Stimulated activated naive B cell treated with anti-CD40 and anti-IgM and Interleukin-4, amounts not matched to agents 10 μg/mL and 1 μg/mL and 100 μg/mL, for 72 hours (primary cell): ENCODE data around the gene RGS6.

Source experiments
- ATAC-seq, 2 donors: fragments of 150-1000 bp; cut with Tn5 transposase; replicated peaks; 2 replicates each; pipeline ENCODE4 v1.10.0; 2021; ENCODE audit warnings: moderate library complexity in 1 of 2
- DNase-seq: peaks from one replicate; pipeline ENCODE4 v3.0.0; 2021
- H3K27ac Mint-ChIP-seq: one replicate; pipeline ENCODE4 v1.8.0; 2022; ENCODE audit warnings: mild to moderate bottlenecking, mixed read lengths
- H3K27me3 Mint-ChIP-seq, 2 donors: one replicate each; pipeline ENCODE4 v1.8.0; 2022; ENCODE audit warnings: mixed read lengths in 2 of 2
- H3K36me3 Mint-ChIP-seq, 2 donors: one replicate each; pipeline ENCODE4 v1.8.0; 2022; ENCODE audit warnings: mixed read lengths in 2 of 2, mild to moderate bottlenecking in 1 of 2
- H3K4me1 Mint-ChIP-seq, 2 donors: one replicate each; pipeline ENCODE4 v1.8.0; 2022; ENCODE audit warnings: mixed read lengths in 2 of 2, mild to moderate bottlenecking in 1 of 2
- H3K4me3 Mint-ChIP-seq, 2 donors: one replicate each; pipeline ENCODE4 v1.8.0; 2022; ENCODE audit warnings: mild to moderate bottlenecking in 2 of 2, mixed read lengths in 2 of 2, moderate library complexity in 1 of 2
- H3K9me3 Mint-ChIP-seq, 2 donors: one replicate each; pipeline ENCODE4 v1.8.0; 2022; ENCODE audit warnings: mixed read lengths in 2 of 2, mild to moderate bottlenecking in 1 of 2

Gene RGS6

GRCh38 chr14:72141084-72141483, 208.9 kb downstream of the RGS6 start:
- Mint-ChIP-seq H3K27me3 (peaks cover 14 to 31% of the 10 kb centered on the region in 2 donors), H3K4me1 (peaks cover 0 to 2% of the 10 kb centered on the region in 2 donors), H3K9me3 (peaks cover 2 to 4% of the 10 kb centered on the region in 2 donors), H3K27ac (no peak overlapping the region), H3K4me3 (no peak overlapping the region), H3K36me3 (no peaks in the 10 kb centered on the region)
- DNase-seq (no peak), ATAC-seq (no peak)

- no peaks in the 10 kb centered on the region for H3K4me1 Mint-ChIP-seq
- H3K27me3 Mint-ChIP-seq = peaks cover 20 to 35% of the 10 kb centered on the region in 2 donors
- no peak for DNase-seq
- H3K27ac Mint-ChIP-seq = no peak overlapping the region
- no peaks in the 10 kb centered on the region for H3K9me3 Mint-ChIP-seq
- no peaks in the 10 kb centered on the region for H3K36me3 Mint-ChIP-seq
- ATAC-seq = peak in 1 of 2 donors; percentile 53
- no peak overlapping the region for H3K4me3 Mint-ChIP-seq
Measured at GRCh38 chr14:72142328-72142727, 210.1 kb downstream of the RGS6 start.

GRCh38 chr14:72146241-72146640, 214.0 kb downstream of the RGS6 start:
- H3K4me1 Mint-ChIP-seq = no peaks in the 10 kb centered on the region
- H3K27me3 Mint-ChIP-seq = peaks cover 33 to 39% of the 10 kb centered on the region in 2 donors
- H3K9me3 Mint-ChIP-seq = no peaks in the 10 kb centered on the region
- H3K4me3 Mint-ChIP-seq = no peak overlapping the region
- H3K36me3 Mint-ChIP-seq = no peaks in the 10 kb centered on the region
- no peak overlapping the region for H3K27ac Mint-ChIP-seq
- ATAC-seq (no peak), DNase-seq (no peak)

- H3K9me3 Mint-ChIP-seq = peaks cover 6 to 7% of the 10 kb centered on the region in 2 donors
Measured at GRCh38 chr14:72154645-72155378, 222.6 kb downstream of the RGS6 start.

GRCh38 chr14:72155379-72155993, 223.3 kb downstream of the RGS6 start:
- no peak overlapping the region for H3K4me3 Mint-ChIP-seq
- DNase-seq (no peak), ATAC-seq (peak; percentile 91 to 92)
- H3K36me3 Mint-ChIP-seq = peaks cover 0 to 2% of the 10 kb centered on the region in 2 donors
- H3K27ac Mint-ChIP-seq = peak overlapping the region; percentile 47
- peaks cover 5 to 8% of the 10 kb centered on the region in 2 donors for H3K4me1 Mint-ChIP-seq
- peaks cover 6 to 7% of the 10 kb centered on the region in 2 donors for H3K9me3 Mint-ChIP-seq
- H3K27me3 Mint-ChIP-seq = peaks cover 10 to 15% of the 10 kb centered on the region in 2 donors

More at GRCh38 chr14:72154645-72155378, 222.6 kb downstream of the RGS6 start:
- peaks cover 5 to 8% of the 10 kb centered on the region in 2 donors for H3K4me1 Mint-ChIP-seq
- ATAC-seq = peak; percentile 40 to 48
- DNase-seq = no peak
- H3K36me3 Mint-ChIP-seq = peaks cover 0 to 2% of the 10 kb centered on the region in 2 donors
- H3K4me3 Mint-ChIP-seq = no peak overlapping the region
- H3K27ac Mint-ChIP-seq = no peak overlapping the region
- peaks cover 7 to 15% of the 10 kb centered on the region in 2 donors for H3K27me3 Mint-ChIP-seq

- Mint-ChIP-seq H3K4me1 (peaks cover 24% of the 10 kb centered on the region in 2 donors), H3K27ac (peak overlapping the region; percentile 90), H3K9me3 (peaks cover 0 to 9% of the 10 kb centered on the region in 2 donors), H3K4me3 (peak overlapping the region; percentile 37 to 39), H3K27me3 (peaks cover 4 to 12% of the 10 kb centered on the region in 2 donors), H3K36me3 (no peaks in the 10 kb centered on the region)
- DNase-seq (peak; percentile 26), ATAC-seq (peak; percentile 95 to 98)
Measured at GRCh38 chr14:72164420-72165228, 232.4 kb downstream of the RGS6 start.

GRCh38 chr14:72165229-72165698, 233.0 kb downstream of the RGS6 start:
- peaks cover 24% of the 10 kb centered on the region in 2 donors for H3K4me1 Mint-ChIP-seq
- DNase-seq (no peak), ATAC-seq (no peak)
- peaks cover 0 to 9% of the 10 kb centered on the region in 2 donors for H3K9me3 Mint-ChIP-seq
- peak overlapping the region; percentile 37 to 39 for H3K4me3 Mint-ChIP-seq
- H3K27ac Mint-ChIP-seq = peak overlapping the region; percentile 42
- peaks cover 4 to 12% of the 10 kb centered on the region in 2 donors for H3K27me3 Mint-ChIP-seq
- H3K36me3 Mint-ChIP-seq = no peaks in the 10 kb centered on the region

GRCh38 chr14:72169521-72169920, 237.3 kb downstream of the RGS6 start:
- DNase-seq (no peak), ATAC-seq (peak in 1 of 2 donors; percentile 50)
- Mint-ChIP-seq H3K36me3 (no peaks in the 10 kb centered on the region), H3K27me3 (peaks cover 8 to 11% of the 10 kb centered on the region in 2 donors), H3K27ac (no peak overlapping the region), H3K4me1 (peaks cover 7 to 9% of the 10 kb centered on the region in 2 donors), H3K4me3 (no peak overlapping the region), H3K9me3 (peaks cover 0 to 9% of the 10 kb centered on the region in 2 donors)

GRCh38 chr14:72172049-72172448, 239.8 kb downstream of the RGS6 start:
- Mint-ChIP-seq H3K4me3 (no peak overlapping the region), H3K4me1 (peaks cover 0 to 2% of the 10 kb centered on the region in 2 donors), H3K9me3 (peaks cover 0 to 6% of the 10 kb centered on the region in 2 donors), H3K27me3 (peaks cover 27% of the 10 kb centered on the region in 2 donors), H3K36me3 (no peaks in the 10 kb centered on the region), H3K27ac (no peak overlapping the region)
- DNase-seq (no peak), ATAC-seq (no peak)

- ATAC-seq = no peak
- H3K27me3 Mint-ChIP-seq = peaks cover 27 to 30% of the 10 kb centered on the region in 2 donors
- peaks cover 0 to 2% of the 10 kb centered on the region in 2 donors for H3K4me1 Mint-ChIP-seq
- H3K36me3 Mint-ChIP-seq = no peaks in the 10 kb centered on the region
- H3K27ac Mint-ChIP-seq = no peak overlapping the region
- no peak for DNase-seq
- H3K4me3 Mint-ChIP-seq = no peak overlapping the region
- H3K9me3 Mint-ChIP-seq = peaks cover 0 to 5% of the 10 kb centered on the region in 2 donors
Measured at GRCh38 chr14:72172597-72172996, 240.4 kb downstream of the RGS6 start.

- peaks cover under 1 to 3% of the 10 kb centered on the region in 2 donors for H3K9me3 Mint-ChIP-seq
- H3K36me3 Mint-ChIP-seq = no peaks in the 10 kb centered on the region
- H3K4me1 Mint-ChIP-seq = peaks cover 0 to 2% of the 10 kb centered on the region in 2 donors
- H3K27me3 Mint-ChIP-seq = peaks cover 29 to 32% of the 10 kb centered on the region in 2 donors
- DNase-seq (no peak), ATAC-seq (no peak)
- H3K4me3 Mint-ChIP-seq = no peak overlapping the region
- no peak overlapping the region for H3K27ac Mint-ChIP-seq
Measured at GRCh38 chr14:72173038-72173720, 240.9 kb downstream of the RGS6 start.

- no peak for ATAC-seq
- Mint-ChIP-seq H3K27ac (no peak overlapping the region), H3K4me3 (no peak overlapping the region), H3K4me1 (no peaks in the 10 kb centered on the region), H3K9me3 (peaks cover 5 to 11% of the 10 kb centered on the region in 2 donors), H3K36me3 (no peaks in the 10 kb centered on the region), H3K27me3 (peaks cover 30 to 36% of the 10 kb centered on the region in 2 donors)
- DNase-seq = no peak
Measured at GRCh38 chr14:72177251-72177650, 245.0 kb downstream of the RGS6 start.

GRCh38 chr14:72178517-72178916, 246.3 kb downstream of the RGS6 start:
- Mint-ChIP-seq H3K27ac (no peak overlapping the region), H3K9me3 (peaks cover 5 to 11% of the 10 kb centered on the region in 2 donors), H3K27me3 (peaks cover 30 to 36% of the 10 kb centered on the region in 2 donors), H3K36me3 (no peaks in the 10 kb centered on the region), H3K4me3 (no peak overlapping the region), H3K4me1 (no peaks in the 10 kb centered on the region)
- no peak for ATAC-seq
- no peak for DNase-seq
